Measurements from ENCODE around the gene PIGU.

GRCh38 chr20:34709831-34710567 is 33.1 kb upstream of the PIGU start:
- TF ChIP-seq, protein P1, sequence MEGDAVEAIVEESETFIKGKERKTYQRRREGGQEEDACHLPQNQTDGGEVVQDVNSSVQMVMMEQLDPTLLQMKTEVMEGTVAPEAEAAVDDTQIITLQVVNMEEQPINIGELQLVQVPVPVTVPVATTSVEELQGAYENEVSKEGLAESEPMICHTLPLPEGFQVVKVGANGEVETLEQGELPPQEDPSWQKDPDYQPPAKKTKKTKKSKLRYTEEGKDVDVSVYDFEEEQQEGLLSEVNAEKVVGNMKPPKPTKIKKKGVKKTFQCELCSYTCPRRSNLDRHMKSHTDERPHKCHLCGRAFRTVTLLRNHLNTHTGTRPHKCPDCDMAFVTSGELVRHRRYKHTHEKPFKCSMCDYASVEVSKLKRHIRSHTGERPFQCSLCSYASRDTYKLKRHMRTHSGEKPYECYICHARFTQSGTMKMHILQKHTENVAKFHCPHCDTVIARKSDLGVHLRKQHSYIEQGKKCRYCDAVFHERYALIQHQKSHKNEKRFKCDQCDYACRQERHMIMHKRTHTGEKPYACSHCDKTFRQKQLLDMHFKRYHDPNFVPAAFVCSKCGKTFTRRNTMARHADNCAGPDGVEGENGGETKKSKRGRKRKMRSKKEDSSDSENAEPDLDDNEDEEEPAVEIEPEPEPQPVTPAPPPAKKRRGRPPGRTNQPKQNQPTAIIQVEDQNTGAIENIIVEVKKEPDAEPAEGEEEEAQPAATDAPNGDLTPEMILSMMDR (IDR thresholded peaks at IDR 0.05), result peak in 7 of 12 donors; percentile 14 to 50 (median 37)
- TF ChIP-seq POLR2A (IDR thresholded peaks at IDR 0.05), result no peak

All from heart left ventricle (tissue), 13 donors.